ENCODE measurements around the gene MTMR12. TPM values are rescaled to one million over a fixed set of nuclear protein-coding genes. Genes with fewer than 3 reads are reported as not detected.

MTMR12 gene
- total and polyA plus RNA-seq, 2 donors (not counting 3 experiments of a cell fraction or from before 2014, with no cell fraction given): 18.2 to 38.6 TPM

- dilution Hi-C loops (cut with MboI; ENCODE audit: extremely low pct_ligation_motif_present, low sequenced_read_pairs): no loop called here
- peak; percentile 98 for DNase-seq (ENCODE audit: low read depth, low spot score)
- no peaks in the 10 kb centered on the region for H3K79me2 ChIP-seq (ENCODE audit: control insufficient read depth, insufficient read depth, low read length)
- peak overlapping the region; percentile 24 for H3K27ac ChIP-seq (ENCODE audit: insufficient read depth, low read depth, low read length)
- POLR2A ChIA-PET: no interaction called here
- no peaks in the 10 kb centered on the region for H3K9me3 ChIP-seq (replicated peaks; ENCODE audit: control insufficient read depth, insufficient read depth, low read length)
- CTCF ChIA-PET: interaction anchor here (1.0 to 2.1 kb wide), 8 partner anchors 10 to 94 kb away, joined by 3 to 9 read pairs (median 4); no protein-coding TSS in a partner anchor
- TF ChIP-seq EZH2 (IDR thresholded peaks at IDR 0.05; ENCODE audit: borderline replicate concordance, low read depth, low read length, severe bottlenecking) (no peak), JUN (IDR thresholded peaks at IDR 0.05; ENCODE audit: borderline replicate concordance, insufficient read depth, insufficient read length, low read depth) (peak; percentile 12), POLR2AphosphoS5 (IDR thresholded peaks at IDR 0.05; ENCODE audit: insufficient read depth, low read depth, low read length) (peak; percentile 34)
- no peaks in the 10 kb centered on the region for H4K20me1 ChIP-seq (replicated peaks; ENCODE audit: control insufficient read depth, extremely low read depth, insufficient read depth, low read length)
- H3K4me2 ChIP-seq (ENCODE audit: insufficient read depth, low read length): peak overlapping the region; percentile 45
- intact Hi-C loops (cut with micrococcal nuclease): loop anchor here (1.0 to 10.0 kb wide), 3 partner anchors 19 to 339 kb away; partner anchors contain the start of gene GOLPH3
- H3K4me3 ChIP-seq (replicated peaks in 1 of 3; ENCODE audit: insufficient read depth in 1 of 3, low read depth in 1 of 3, low read length in 3 of 3): peak overlapping the region in 1 of 3 experiments; percentile 9
- H2AFZ ChIP-seq (ENCODE audit: low read depth, low read length): peak overlapping the region; percentile 18
- FAIRE-seq: peak; percentile 91
- H3K36me3 ChIP-seq (ENCODE audit: control insufficient read depth in 2 of 2, extremely low read depth in 1 of 2, insufficient read depth in 2 of 2, low read length in 2 of 2): no peaks in the 10 kb centered on the region
- BruUV-seq (replicated peaks): no TSS peak
- H3K9ac ChIP-seq (replicated peaks; ENCODE audit: extremely low read depth, insufficient read depth, low read length): peak overlapping the region; percentile 46
- H3K4me1 ChIP-seq (ENCODE audit: control insufficient read depth, extremely low read depth, insufficient read depth, low read length): peaks cover 8% of the 10 kb centered on the region
- H3K9me1 ChIP-seq (replicated peaks; ENCODE audit: control insufficient read depth, extremely low read depth, insufficient read depth, low read length): no peaks in the 10 kb centered on the region
- peaks cover 0 to 5% of the 10 kb centered on the region in 2 experiments for H3K27me3 ChIP-seq (ENCODE audit: control insufficient read depth in 2 of 2, insufficient read depth in 2 of 2, low read length in 2 of 2)
Observed at GRCh38 chr5:32193591-32193990, 119.1 kb downstream of the MTMR12 start.

DNA sequence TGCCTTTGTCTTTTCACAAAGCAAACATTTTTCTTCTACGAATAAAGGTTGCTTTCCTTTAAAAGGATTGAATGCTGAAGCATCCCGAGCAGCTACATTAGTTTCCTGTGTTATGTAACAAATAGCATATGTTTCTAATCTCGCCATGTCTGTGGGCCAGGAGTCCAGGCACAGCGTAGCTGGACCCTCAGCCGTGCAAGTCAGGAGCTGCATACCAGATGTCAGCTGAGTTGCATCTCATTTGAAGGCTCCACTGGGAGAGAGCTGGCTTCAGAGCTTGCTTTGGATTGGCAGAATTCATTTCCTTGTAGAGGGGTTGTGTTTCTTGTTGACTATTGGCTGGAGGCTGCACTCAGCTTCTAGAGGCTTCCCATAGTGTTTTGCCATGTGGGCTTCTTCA is 122.6 kb downstream of the MTMR12 start:
- H3K4me1 ChIP-seq (ENCODE audit: control insufficient read depth, extremely low read depth, insufficient read depth, low read length): peaks cover 8% of the 10 kb centered on the region
- H3K79me2 ChIP-seq (ENCODE audit: control insufficient read depth, insufficient read depth, low read length): no peaks in the 10 kb centered on the region
- no peaks in the 10 kb centered on the region for H4K20me1 ChIP-seq (replicated peaks; ENCODE audit: control insufficient read depth, extremely low read depth, insufficient read depth, low read length)
- no peak overlapping the region for H3K9ac ChIP-seq (replicated peaks; ENCODE audit: extremely low read depth, insufficient read depth, low read length)
- no peak overlapping the region for H3K27ac ChIP-seq (ENCODE audit: insufficient read depth, low read depth, low read length)
- no peak for DNase-seq (ENCODE audit: low read depth, low spot score)
- no peaks in the 10 kb centered on the region for H3K36me3 ChIP-seq (ENCODE audit: control insufficient read depth in 2 of 2, extremely low read depth in 1 of 2, insufficient read depth in 2 of 2, low read length in 2 of 2)
- no peaks in the 10 kb centered on the region for H3K9me1 ChIP-seq (replicated peaks; ENCODE audit: control insufficient read depth, extremely low read depth, insufficient read depth, low read length)
- dilution Hi-C loops (cut with MboI; ENCODE audit: extremely low pct_ligation_motif_present, low sequenced_read_pairs) (no loop called here), intact Hi-C loops (cut with micrococcal nuclease) (loop anchor here (10.0 kb wide), 1 partner anchor 335 kb away; no protein-coding TSS in a partner anchor)
- no peaks in the 10 kb centered on the region for H3K9me3 ChIP-seq (replicated peaks; ENCODE audit: control insufficient read depth, insufficient read depth, low read length)
- no peak overlapping the region for H2AFZ ChIP-seq (ENCODE audit: low read depth, low read length)
- no TSS peak for BruUV-seq (replicated peaks)
- no peak overlapping the region for H3K4me2 ChIP-seq (ENCODE audit: insufficient read depth, low read length)
- peaks cover 0 to 2% of the 10 kb centered on the region in 2 experiments for H3K27me3 ChIP-seq (ENCODE audit: control insufficient read depth in 2 of 2, insufficient read depth in 2 of 2, low read length in 2 of 2)
- no peak for FAIRE-seq
- H3K4me3 ChIP-seq (replicated peaks in 1 of 3; ENCODE audit: insufficient read depth in 1 of 3, low read depth in 1 of 3, low read length in 3 of 3): no peak overlapping the region
- TF ChIP-seq CTCF (IDR thresholded peaks at IDR 0.05; ENCODE audit: extremely low read depth in 1 of 2, insufficient read depth in 1 of 2, low read depth in 1 of 2, low read length in 2 of 2) (no peak), JUN (IDR thresholded peaks at IDR 0.05; ENCODE audit: borderline replicate concordance, insufficient read depth, insufficient read length, low read depth) (no peak), POLR2A (IDR thresholded peaks at IDR 0.05; ENCODE audit: low read depth, low read length) (no peak), EZH2 (IDR thresholded peaks at IDR 0.05; ENCODE audit: borderline replicate concordance, low read depth, low read length, severe bottlenecking) (no peak), MAX (IDR thresholded peaks at IDR 0.05; ENCODE audit: insufficient read depth, insufficient read length) (no peak), MYC (IDR thresholded peaks at IDR 0.05; ENCODE audit: low read depth, low read length) (no peak), FOS (IDR thresholded peaks at IDR 0.05; ENCODE audit: borderline replicate concordance, insufficient read depth, low read length) (no peak), POLR2AphosphoS5 (IDR thresholded peaks at IDR 0.05; ENCODE audit: insufficient read depth, low read depth, low read length) (no peak), GATA2 (IDR thresholded peaks at IDR 0.05; ENCODE audit: insufficient read depth, insufficient read length, low read depth, low read length) (no peak)
- ChIA-PET POLR2A (no interaction called here), CTCF (interaction anchor here (0.5 to 3.0 kb wide), 7 partner anchors 8 to 140 kb away, joined by 3 to 9 read pairs (median 6); no protein-coding TSS in a partner anchor)
